HFF-Myc (cell line): ENCODE data around the gene CDH12.

Source experiments
- DNase-seq: peaks from one replicate; pipeline ENCODE4 v3.0.0-alpha.2; 2011; ENCODE audit warnings: low read depth; ENCODE audit errors: extremely low read depth
- H3K4me3 ChIP-seq: replicated peaks from 2 replicates; pipeline ENCODE4 v1.5.1; 2011; ENCODE audit warnings: low read depth, mild to moderate bottlenecking, control low read depth, low read length
- CTCF ChIP-seq: IDR thresholded peaks from 2 replicates; pipeline ENCODE4 v1.5.1; 2012; ENCODE audit warnings: mild to moderate bottlenecking, low read depth, low read length, control low read depth; ENCODE audit errors: missing control alignments

Gene CDH12

GRCh38 chr5:22673131-22673530 is 180.0 kb downstream of the CDH12 start:
- H3K4me3 ChIP-seq, result no peak overlapping the region
- no peak for DNase-seq
- TF ChIP-seq CTCF, result no peak

GRCh38 chr5:22669345-22669744 is 183.8 kb downstream of the CDH12 start:
- TF ChIP-seq CTCF, result no peak
- DNase-seq, result no peak
- no peak overlapping the region for H3K4me3 ChIP-seq

- H3K4me3 ChIP-seq, result no peak overlapping the region
- no peak for DNase-seq
- TF ChIP-seq CTCF, result no peak
Measured at GRCh38 chr5:22665801-22666200, 187.3 kb downstream of the CDH12 start.

GRCh38 chr5:22663134-22663533 is 190.0 kb downstream of the CDH12 start:
- no peak for DNase-seq
- TF ChIP-seq CTCF, result no peak

GRCh38 chr5:22662391-22662790 is 190.8 kb downstream of the CDH12 start:
- no peak overlapping the region for H3K4me3 ChIP-seq
- no peak for DNase-seq
- no peak for TF ChIP-seq CTCF

More at GRCh38 chr5:22663134-22663533, 190.0 kb downstream of the CDH12 start:
- no peak overlapping the region for H3K4me3 ChIP-seq

- TF ChIP-seq CTCF, result no peak
- H3K4me3 ChIP-seq, result no peak overlapping the region
- DNase-seq, result no peak
Measured at GRCh38 chr5:22651355-22651754, 201.8 kb downstream of the CDH12 start.

GRCh38 chr5:22650511-22650910 is 202.6 kb downstream of the CDH12 start:
- no peak overlapping the region for H3K4me3 ChIP-seq
- TF ChIP-seq CTCF, result no peak

More at GRCh38 chr5:22650511-22650910, 202.6 kb downstream of the CDH12 start:
- DNase-seq, result no peak
